B cell (primary cell): Measurements from ENCODE around the gene CEL. TPM values are rescaled to one million over a fixed set of nuclear protein-coding genes. Genes with fewer than 3 reads are reported as not detected.

ENCODE experiments used
- ATAC-seq: fragments of 200-7000 bp; cut with Tn5 transposase; one replicate; pipeline ENCODE4 v1.10.0; 2021; ENCODE audit warnings: low read depth, mild to moderate bottlenecking, moderate number of reproducible peaks, moderate library complexity
- CTCF ChIA-PET: fragments of 350-600 bp; sonication (Branson Sonifier 250); formaldehyde crosslinking; loops from one replicate; lab custom pipeline; 2021; ENCODE audit warnings: antibody characterized with exemption, inconsistent platforms; lab: Charles Lee
- POLR2A ChIA-PET: fragments of 350-600 bp; sonication (Branson Sonifier 250); formaldehyde crosslinking; loops from one replicate; lab custom pipeline; 2021; ENCODE audit warnings: antibody characterized with exemption; lab: Charles Lee
- DNase-seq: peaks from one replicate; pipeline ENCODE4 v3.0.0; 2013
- H2AFZ ChIP-seq: 2 replicates; pipeline ENCODE4 v1.6.1; 2012; ENCODE audit warnings: mild to moderate bottlenecking, low read depth, low read length; ENCODE audit not compliant: insufficient read depth, poor library complexity, severe bottlenecking
- H3K27ac ChIP-seq, 2 donors: 1 replicate in 1 of 2; 2 replicates in 1 of 2; pipeline ENCODE4 v1.5.1; 2012 to 2013; ENCODE audit warnings: low read length in 2 of 2, mild to moderate bottlenecking in 2 of 2, moderate library complexity in 1 of 2
- H3K27me3 ChIP-seq, 4 experiments: fragments of 200-600 bp in 1 of 4; sonication (generic) in 1 of 4; replicated peaks in 1 of 4; 1 replicate in 2 of 4; 2 replicates in 2 of 4; pipeline versions ENCODE4 v1.6.1 to v1.7.0; 2013 to 2016; ENCODE audit warnings: low read length in 3 of 4, mild to moderate bottlenecking in 2 of 4, mixed read lengths in 1 of 4, moderate library complexity in 1 of 4; ENCODE audit not compliant: insufficient read depth in 4 of 4, control insufficient read depth in 3 of 4; ENCODE audit errors: control extremely low read depth in 1 of 4
- H3K36me3 ChIP-seq, 2 experiments: replicated peaks in 1 of 2; 1 replicate in 1 of 2; 2 replicates in 1 of 2; pipeline versions ENCODE4 v1.6.1 to v1.7.1; 2013; ENCODE audit warnings: low read length in 1 of 2; ENCODE audit not compliant: insufficient read depth in 2 of 2, control insufficient read depth in 1 of 2; ENCODE audit errors: control extremely low read depth in 1 of 2, extremely low read depth in 1 of 2
- H3K4me1 ChIP-seq, 2 donors: fragments of 200-600 bp in 1 of 2; sonication (generic) in 1 of 2; 1 replicate in 1 of 2; 2 replicates in 1 of 2; pipeline versions ENCODE4 v1.5.1 to v1.6.1; 2013 to 2017; ENCODE audit warnings: low read length in 2 of 2; ENCODE audit not compliant: control insufficient read depth in 2 of 2, insufficient read depth in 2 of 2
- H3K4me2 ChIP-seq: replicated peaks from 2 replicates; pipeline ENCODE3; 2012; ENCODE audit warnings: mild to moderate bottlenecking, low read depth, low read length; ENCODE audit not compliant: poor library complexity, severe bottlenecking
- H3K4me3 ChIP-seq, 5 experiments: fragments of 200-600 bp in 1 of 5; sonication (generic) in 1 of 5; 1 replicate in 3 of 5; 2 replicates in 2 of 5; pipeline versions ENCODE4 v1.5.1 to v1.7.0; 2011 to 2016; ENCODE audit warnings: low read length in 4 of 5, mild to moderate bottlenecking in 4 of 5, low read depth in 2 of 5, control low read depth in 1 of 5, moderate library complexity in 1 of 5; ENCODE audit not compliant: insufficient read depth in 1 of 5; ENCODE audit errors: control extremely low read depth in 1 of 5, extremely low read depth in 1 of 5
- H3K79me2 ChIP-seq: fragments of 200-600 bp; sonication (generic); one replicate; pipeline ENCODE4 v1.6.0; 2016; ENCODE audit warnings: low read length; ENCODE audit not compliant: control insufficient read depth, insufficient read depth
- H3K9ac ChIP-seq: fragments of 200-600 bp; sonication (generic); 2 replicates; pipeline ENCODE4 v1.6.1; 2017; ENCODE audit warnings: mild to moderate bottlenecking, low read length, moderate library complexity
- H3K9me3 ChIP-seq, 3 donors: one replicate each; pipeline versions ENCODE4 v1.6.1 to v1.7.1; 2013; ENCODE audit warnings: low read length in 2 of 3; ENCODE audit not compliant: control insufficient read depth in 2 of 3, insufficient read depth in 1 of 3; ENCODE audit errors: control extremely low read depth in 1 of 3
- H4K20me1 ChIP-seq: 2 replicates; pipeline ENCODE4 v1.6.0; 2012; ENCODE audit warnings: mild to moderate bottlenecking, low read length; ENCODE audit not compliant: insufficient read depth, control insufficient read depth, poor library complexity, severe bottlenecking
- H3K27ac Mint-ChIP-seq: one replicate; pipeline ENCODE4 v1.8.0; 2021; ENCODE audit warnings: mixed read lengths
- H3K27me3 Mint-ChIP-seq: one replicate; pipeline ENCODE4 v1.8.0; 2021; ENCODE audit warnings: mixed read lengths
- H3K4me1 Mint-ChIP-seq: one replicate; pipeline ENCODE4 v1.8.0; 2021; ENCODE audit warnings: mixed read lengths
- H3K4me3 Mint-ChIP-seq: one replicate; pipeline ENCODE4 v1.8.0; 2021; ENCODE audit warnings: mixed read lengths
- H3K9me3 Mint-ChIP-seq: one replicate; pipeline ENCODE4 v1.8.0; 2022; ENCODE audit warnings: mixed read lengths; ENCODE audit not compliant: insufficient read depth
- EZH2 ChIP-seq: IDR thresholded peaks from 2 replicates; pipeline ENCODE4 v1.6.1; 2012; ENCODE audit warnings: borderline replicate concordance, low read depth, mild to moderate bottlenecking, moderate library complexity, low read length; ENCODE audit not compliant: insufficient read depth, poor library complexity, severe bottlenecking
- WGBS: methylation state at CpG from one replicate; pipeline ENCODE4 v1.1.5; 2013; ENCODE audit warnings: missing lambda C conversion rate; ENCODE audit not compliant: insufficient coverage; 5-methylcytosine and 5-hydroxymethylcytosine counted together
- intact Hi-C: fragments of 100-400 bp; cut with micrococcal nuclease; formaldehyde crosslinking; loops from one replicate; pipeline ENCODE4 v1.10.0; 2022
- polyA plus RNA-seq: library from polyadenylated mRNA; depleted of rRNA; stranded (reverse); fragments of >200 nt; gene quantifications from 2 replicates; pipeline ENCODE4 v1.2.3, GENCODE V29; 2012
- total RNA-seq, 2 donors: library from RNA; stranded (reverse); fragments of 120-200 nt in 1 of 2; gene quantifications; 1 replicate in 1 of 2; 2 replicates in 1 of 2; pipeline versions ENCODE4 v1.2.3 to v1.2.4, GENCODE V29; 2013 to 2022
- TF ChIP-seq, protein P1 (sequence below): fragments of 200-600 bp; IDR thresholded peaks from one replicate; pipeline ENCODE4 v1.8.0; 2022; ENCODE audit warnings: antibody characterized with exemption, mild to moderate bottlenecking

The CEL gene
- total and polyA plus RNA-seq, 2 donors (not counting 1 experiment from before 2014, with no cell fraction given), result 0.51 to 0.57 TPM

DNA sequence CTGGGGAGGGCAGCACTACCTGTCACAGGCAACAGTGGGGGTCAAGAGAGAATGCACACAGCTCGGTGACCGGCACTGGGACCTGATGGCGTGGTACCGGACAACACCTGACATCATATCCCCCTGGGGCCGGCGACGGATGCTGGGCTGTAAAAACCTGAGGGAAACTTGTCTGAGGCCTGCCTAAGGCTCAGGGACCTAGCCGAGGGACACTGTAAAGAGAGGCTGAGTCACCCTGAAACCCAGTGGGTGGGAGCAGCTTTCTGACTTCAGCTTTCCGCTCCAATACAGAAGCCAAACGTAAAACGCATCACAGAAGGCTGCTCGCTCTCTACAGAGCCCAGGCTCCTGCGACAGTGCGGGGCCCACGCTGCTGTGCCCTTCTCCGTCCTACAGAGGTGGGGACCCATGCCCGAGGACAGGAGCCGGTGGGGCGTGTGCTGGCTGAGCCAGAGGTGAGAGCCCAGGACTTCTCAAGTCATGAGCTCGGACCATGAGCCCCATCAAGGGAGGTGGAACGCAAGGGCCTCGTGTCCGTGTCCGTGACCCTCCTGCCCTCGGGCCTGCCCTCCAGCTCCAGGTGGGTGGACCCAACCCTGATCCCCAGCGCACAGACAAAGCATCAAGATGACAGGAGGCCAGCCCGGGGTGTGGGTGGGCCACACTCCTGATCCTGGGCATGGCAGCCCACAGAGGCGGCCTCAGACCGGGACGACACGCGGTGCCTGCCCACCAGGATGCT lies 54.0 kb downstream of the CEL start:
- Histone ChIP-seq H3K9ac (no peak overlapping the region), H3K27me3 (no peaks in the 10 kb centered on the region), H4K20me1 (peaks cover 74% of the 10 kb centered on the region), H3K4me3 (no peak overlapping the region), H3K79me2 (peaks cover 84% of the 10 kb centered on the region), H3K4me1 (peaks cover 55 to 68% of the 10 kb centered on the region in 2 donors), H3K4me2 (peak overlapping the region; percentile 65), H3K36me3 (peaks cover 0 to 7% of the 10 kb centered on the region in 2 experiments), H2AFZ (no peak overlapping the region), H3K27ac (peak overlapping the region in 1 of 2 donors; percentile 57), H3K9me3 (no peaks in the 10 kb centered on the region)
- Mint-ChIP-seq H3K9me3 (no peaks in the 10 kb centered on the region), H3K4me1 (peaks cover 68% of the 10 kb centered on the region), H3K27me3 (no peaks in the 10 kb centered on the region), H3K27ac (peak overlapping the region; percentile 85), H3K4me3 (peak overlapping the region; percentile 67)
- no peak for TF ChIP-seq EZH2
- TF ChIP-seq, protein P1, sequence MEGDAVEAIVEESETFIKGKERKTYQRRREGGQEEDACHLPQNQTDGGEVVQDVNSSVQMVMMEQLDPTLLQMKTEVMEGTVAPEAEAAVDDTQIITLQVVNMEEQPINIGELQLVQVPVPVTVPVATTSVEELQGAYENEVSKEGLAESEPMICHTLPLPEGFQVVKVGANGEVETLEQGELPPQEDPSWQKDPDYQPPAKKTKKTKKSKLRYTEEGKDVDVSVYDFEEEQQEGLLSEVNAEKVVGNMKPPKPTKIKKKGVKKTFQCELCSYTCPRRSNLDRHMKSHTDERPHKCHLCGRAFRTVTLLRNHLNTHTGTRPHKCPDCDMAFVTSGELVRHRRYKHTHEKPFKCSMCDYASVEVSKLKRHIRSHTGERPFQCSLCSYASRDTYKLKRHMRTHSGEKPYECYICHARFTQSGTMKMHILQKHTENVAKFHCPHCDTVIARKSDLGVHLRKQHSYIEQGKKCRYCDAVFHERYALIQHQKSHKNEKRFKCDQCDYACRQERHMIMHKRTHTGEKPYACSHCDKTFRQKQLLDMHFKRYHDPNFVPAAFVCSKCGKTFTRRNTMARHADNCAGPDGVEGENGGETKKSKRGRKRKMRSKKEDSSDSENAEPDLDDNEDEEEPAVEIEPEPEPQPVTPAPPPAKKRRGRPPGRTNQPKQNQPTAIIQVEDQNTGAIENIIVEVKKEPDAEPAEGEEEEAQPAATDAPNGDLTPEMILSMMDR, result no peak
- ChIA-PET POLR2A (interaction anchor here (0.5 to 3.3 kb wide), 6 partner anchors 11 to 345 kb away, joined by 3 to 21 read pairs (median 5); no protein-coding TSS in a partner anchor), CTCF (interaction anchor here (0.6 to 26.5 kb wide), 5 partner anchors 13 to 93 kb away, joined by 3 to 599 read pairs (median 9); no protein-coding TSS in a partner anchor)
- DNase-seq (peak; percentile 66), ATAC-seq (peak; percentile 56)
- WGBS, result 77% methylated on average over 30 of the region's 32 CpGs
- intact Hi-C loops, result loop anchor here (1.0 to 10.0 kb wide), 2 partner anchors 29 to 359 kb away; partner anchors contain the start of gene SLC2A6
